HG02852 (cell line): ENCODE data around the gene DNAH10.
"Not testable (repeated sequence)": the region's sequence is repeated elsewhere in the genome, so short reads cannot be mapped to it uniquely, and the experiment has no call there.

ENCODE experiments used
- ATAC-seq: cut with Tn5 transposase; IDR thresholded peaks from one replicate; pipeline ENCODE4 v1.9.1; 2021; ENCODE audit warnings: mild to moderate bottlenecking, moderate library complexity; ENCODE audit not compliant: unreplicated experiment

Gene DNAH10

DNA sequence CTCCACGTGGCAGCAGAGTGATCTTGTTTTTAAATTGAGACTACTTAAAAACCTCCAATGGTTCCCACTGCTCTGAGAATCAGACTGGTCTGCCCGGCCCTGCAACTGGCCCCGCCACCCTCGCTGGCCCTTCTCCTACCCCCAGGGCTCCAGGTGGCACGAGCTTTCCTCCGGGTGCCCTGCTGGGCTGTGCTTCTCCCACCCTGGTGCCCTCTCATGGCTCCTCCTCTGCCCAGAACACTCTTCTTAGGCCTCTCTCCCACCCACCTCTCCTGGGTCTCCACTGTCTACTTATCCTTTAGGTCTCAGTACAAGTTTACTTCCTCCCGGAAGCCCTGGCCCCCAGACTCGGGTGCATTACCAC lies 184.0 kb downstream of the DNAH10 start:
- ATAC-seq, result no peak

DNA sequence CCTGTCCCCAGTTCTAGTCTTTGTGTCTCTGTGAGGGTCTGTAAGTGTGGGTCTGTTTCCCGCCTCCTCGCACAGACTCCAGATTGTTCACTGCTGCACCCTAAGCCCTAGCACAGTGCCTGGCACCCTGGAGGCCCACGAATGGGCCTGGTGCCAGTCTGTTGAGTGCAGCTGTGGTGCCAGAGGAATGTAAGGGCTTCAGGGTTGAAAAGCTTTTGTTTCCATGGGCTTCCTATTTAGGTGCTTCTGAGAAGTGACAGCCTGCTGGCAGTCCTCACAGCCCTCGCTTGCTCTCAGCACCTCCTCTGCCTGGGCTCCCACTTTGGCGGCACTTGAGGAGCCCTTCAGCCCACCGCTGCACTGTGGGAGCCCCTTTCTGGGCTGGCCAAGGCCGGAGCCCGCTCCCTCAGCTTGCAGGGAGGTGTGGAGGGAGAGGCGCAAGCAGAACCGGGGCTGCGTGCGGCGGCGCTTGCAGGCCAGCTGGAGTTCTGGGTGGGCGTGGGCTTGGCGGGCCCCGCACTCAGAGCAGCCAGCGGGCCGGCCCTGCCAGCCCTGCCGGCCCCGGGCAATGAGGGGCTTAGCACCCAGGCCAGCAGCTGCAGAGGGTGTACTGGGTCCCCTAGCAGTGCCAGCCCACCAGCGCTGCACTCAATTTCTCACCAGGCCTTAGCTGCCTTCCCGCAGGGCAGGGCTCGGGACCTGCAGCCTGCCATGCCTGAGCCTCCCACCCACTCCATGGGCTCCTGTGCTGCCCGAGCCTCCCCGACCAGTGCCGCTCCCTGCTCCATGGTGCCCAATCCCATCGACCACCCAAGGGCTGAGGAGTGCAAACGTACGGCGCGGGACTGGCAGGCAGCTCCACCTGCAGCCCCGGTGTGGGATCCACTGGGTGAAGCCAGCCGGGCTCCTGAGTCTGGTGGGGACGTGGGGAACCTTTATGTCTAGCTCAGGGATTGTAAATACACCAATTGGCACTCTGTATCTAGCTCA lies 184.7 kb downstream of the DNAH10 start:
- ATAC-seq, result not testable (repeated sequence)

DNA sequence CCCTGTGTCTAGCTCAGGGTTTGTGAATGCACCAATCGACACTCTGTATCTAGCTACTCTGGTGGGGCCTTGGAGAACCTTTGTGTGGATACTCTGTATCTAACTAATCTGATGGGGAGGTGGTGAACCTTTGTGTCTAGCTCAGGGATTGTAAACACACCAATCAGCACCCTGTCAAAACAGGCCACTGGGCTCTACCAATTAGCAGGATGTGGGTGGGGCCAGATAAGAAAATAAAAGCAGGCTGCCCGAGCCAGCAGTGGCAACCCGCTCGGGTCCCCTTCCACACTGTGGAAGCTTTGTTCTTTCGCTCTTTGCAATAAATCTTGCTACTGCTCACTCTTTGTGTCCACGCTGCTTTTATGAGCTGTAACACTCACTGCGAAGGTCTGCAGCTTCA lies 185.4 kb downstream of the DNAH10 start:
- ATAC-seq, result not testable (repeated sequence)

DNA sequence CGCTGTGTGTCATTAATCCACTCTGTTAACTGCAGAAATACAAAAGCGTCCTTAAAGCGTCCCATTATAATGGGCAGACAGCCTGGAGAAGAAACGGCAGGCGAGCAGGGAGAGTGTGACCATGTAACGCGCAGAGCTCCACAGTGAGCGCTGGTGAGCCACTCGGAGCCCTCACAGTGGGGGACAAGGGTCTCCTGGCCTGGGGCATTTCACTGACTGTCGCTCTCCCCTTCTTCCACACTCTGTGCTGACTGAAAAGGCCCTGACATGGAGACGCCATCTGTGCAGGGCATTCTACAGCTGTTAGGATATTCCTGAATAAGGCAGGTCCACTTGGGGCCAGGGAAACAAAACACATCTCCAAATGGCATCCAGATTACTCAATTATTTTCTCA lies 186.3 kb downstream of the DNAH10 start:
- no peak for ATAC-seq

DNA sequence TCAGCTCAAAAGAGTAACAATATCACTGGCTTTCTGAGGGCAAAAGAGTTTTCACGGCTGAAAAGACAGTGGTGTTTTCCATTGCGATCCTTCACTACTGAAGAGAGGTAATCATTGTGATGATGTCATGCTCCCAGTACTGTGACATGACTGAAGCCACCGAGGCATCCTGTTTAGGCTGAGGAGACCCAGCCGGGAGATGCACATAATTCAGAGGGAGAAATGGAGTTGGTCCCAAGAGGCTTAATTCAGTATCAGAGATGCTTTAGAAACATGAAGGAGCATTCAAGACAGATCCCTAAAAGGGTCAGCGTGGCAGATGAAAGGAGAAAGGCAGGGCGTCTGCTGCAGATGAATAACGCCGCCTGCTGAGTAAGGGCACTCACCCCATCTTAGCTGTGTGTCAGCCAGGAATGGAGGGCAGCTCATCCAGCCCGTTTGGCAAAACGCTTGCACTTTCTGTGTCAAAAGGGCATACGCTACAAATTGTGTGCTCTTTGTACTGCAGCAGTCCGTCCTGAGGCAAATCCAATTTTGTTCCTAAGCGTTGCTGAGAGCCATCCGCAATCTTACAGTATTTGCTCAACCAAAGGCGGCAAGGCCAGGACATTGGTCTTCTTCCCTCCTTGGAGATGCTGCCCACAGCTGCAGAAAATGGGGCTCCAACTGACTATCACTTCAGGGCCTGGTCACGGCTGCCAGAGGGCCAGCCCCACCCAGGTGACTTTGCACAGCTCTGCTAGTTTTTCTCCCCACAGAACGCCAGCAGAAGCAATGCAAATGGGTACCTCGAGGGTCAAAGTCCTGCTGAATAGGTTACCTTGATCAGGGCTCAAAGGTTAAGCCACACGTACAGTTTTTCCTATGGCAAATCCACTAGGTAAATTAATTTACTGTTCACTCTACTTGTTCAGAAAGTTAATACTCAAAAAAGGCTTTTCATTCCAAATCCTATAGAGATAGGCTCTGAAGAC lies 187.0 kb downstream of the DNAH10 start:
- ATAC-seq, result no peak

DNA sequence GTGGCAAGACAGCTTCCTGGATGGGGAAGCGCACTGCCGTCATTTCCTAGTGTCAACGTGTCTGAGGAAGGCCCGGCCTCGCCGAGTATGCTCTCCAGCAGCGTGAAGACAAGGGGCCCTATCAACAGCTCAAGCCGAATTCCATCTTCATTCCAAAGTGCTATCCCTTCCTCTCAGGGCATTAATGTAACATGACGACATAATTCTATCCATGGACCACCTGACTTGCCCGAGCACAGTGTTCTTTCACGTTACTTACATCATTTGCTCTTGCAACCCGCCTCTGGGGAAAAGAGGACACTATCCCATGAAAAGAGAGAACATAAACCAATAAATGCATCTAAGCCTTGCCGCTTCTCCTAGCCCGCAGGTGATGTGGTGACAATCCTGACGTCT lies 187.7 kb downstream of the DNAH10 start:
- no peak for ATAC-seq

DNA sequence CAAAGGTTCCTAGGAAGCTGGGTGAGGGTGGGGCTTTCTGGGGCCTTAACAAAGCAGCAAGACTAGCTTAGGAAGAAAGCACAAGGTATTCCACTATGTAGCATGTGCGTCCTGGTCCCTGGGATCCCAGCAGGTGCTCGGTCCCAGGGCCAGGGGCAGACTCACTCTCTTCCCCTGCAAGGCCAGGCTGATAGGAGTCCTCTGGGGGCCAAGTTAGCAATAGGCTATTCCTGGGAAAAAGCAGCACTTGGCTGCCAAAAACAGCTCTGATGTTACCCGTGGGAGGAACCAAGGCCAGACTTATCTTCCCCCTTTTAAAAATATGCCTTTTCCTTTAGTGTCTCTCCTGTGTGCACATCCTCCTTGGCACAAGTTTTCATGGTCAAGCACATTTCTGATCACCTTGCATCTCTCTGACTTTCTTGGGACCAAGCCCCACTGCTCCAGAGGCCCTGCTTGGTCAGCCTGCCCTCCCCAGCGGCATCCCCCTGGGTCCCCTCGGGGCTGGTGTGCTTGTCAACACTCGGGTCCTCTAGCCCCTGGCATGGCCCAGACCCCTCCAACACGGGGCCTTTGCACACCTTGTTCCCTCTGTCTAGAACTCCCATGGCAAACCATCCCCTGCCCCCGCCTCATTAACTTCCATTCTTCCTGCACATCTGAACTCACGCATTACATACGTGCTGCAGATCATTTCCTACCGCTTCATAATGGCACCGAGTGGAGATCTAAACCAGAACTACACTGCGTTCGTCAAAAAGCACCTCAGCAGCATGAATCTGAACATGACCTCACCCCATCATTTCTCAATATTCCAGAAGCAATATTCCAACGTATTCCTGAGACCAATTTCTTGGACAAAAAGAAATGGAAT lies 188.6 kb downstream of the DNAH10 start:
- no peak for ATAC-seq

DNA sequence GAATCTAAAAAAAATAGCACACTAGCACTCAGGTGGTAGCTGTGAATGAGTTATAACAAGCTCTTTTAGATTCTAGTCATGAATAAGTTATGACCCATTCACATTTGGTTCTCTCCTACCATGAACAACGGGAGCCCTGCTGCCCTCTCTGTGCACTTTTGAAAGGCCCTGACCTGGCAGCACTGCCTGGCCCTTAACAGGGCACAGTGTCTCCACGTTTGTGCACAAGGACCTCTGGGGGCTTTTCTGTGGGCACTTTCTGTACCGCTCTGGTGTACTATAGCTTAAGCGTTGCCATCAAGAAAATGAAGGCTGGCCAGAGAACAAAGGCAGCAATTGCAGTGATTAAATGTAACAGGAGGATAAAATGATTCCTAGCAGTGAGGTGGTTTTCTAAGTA lies 189.4 kb downstream of the DNAH10 start:
- ATAC-seq, result no peak

DNA sequence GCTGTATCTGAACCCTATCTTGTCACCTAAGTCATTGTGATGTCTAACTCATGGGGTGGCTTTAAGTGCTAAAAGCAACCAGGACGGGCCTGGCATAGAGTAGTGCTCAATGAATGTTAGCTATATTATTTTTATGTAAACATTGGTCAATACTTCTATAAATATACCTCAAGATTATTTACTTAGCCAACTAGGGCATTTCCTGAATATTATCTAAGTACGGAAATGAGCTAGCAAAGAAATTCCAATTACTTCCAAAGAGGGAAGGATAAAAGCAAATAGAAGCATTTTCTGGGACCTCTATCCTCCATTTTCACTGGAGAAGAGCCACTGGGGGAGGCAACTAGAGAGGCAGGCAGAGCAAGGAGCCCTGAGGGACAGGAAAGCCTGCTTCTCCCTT lies 189.9 kb downstream of the DNAH10 start:
- no peak for ATAC-seq

DNA sequence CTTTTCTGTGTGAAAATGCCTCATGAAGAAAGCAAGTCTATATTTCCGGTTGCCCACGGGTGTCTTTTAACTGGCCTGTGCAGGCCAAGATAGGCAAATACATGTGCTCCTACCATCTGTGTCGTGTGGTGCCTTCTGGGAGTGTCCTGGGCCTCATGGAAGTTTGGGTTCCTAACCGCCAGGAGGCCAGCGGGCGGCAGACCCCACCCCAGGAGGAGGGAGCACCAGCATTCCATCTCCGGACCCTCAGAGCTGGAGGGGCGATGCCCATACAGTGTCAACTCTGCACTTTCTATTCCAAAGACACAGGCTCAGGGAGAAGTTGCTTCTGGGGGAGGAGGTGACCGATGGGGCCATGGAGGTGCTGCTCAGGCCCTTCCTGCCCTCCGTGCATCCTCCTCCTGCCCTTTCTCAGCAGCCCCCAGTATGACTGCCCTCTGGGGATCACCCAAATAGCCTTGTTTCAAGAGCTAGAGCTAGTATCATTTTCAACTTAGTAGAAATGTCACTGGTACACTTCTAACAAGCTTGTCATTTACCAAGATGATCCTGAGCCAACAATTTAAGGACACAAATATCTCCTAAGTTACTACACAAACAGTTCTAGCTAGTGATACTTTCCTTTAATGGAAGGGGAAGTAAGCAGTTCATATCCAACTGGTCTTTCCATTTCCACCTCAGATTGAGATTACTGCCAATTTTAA lies 192.7 kb downstream of the DNAH10 start:
- no peak for ATAC-seq

DNA sequence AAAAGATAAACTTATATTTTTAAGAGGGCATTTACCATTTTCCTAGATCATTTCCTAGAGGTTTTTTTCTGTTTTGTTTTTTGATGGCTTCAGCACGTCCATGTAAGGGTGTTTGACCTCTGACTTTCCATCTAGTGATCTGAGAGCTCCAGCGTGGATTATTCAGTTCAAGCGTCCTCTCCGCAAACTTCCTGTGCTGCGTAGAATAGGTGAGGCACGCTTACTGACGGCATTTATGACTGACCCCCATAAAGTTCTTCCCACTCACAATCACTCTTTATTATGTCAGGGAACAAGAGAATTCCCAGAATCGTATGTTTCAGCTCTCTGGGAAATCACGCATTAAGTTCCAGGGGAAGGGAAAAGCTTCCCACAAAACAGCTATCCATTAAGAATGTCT lies 194.1 kb downstream of the DNAH10 start:
- no peak for ATAC-seq

DNA sequence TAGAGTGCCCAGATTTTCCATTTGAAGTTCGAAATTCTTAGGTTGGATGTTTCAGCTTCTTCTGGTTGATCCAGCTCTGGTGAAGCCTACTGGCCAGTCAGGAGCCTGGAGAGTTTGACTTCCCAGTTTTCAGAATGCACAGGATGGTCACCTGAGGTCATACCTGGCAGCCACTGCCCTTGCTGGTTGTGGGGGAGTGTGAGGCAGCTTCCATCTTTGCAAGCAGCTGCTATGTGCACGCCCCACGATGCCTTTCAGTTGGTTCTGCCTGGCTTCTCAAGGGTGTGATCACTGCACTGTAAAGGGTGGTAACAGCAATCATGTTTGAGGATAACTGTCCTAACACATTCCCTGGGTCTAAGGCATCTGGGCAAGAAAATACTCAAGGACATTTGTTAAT lies 195.1 kb downstream of the DNAH10 start:
- no peak for ATAC-seq

DNA sequence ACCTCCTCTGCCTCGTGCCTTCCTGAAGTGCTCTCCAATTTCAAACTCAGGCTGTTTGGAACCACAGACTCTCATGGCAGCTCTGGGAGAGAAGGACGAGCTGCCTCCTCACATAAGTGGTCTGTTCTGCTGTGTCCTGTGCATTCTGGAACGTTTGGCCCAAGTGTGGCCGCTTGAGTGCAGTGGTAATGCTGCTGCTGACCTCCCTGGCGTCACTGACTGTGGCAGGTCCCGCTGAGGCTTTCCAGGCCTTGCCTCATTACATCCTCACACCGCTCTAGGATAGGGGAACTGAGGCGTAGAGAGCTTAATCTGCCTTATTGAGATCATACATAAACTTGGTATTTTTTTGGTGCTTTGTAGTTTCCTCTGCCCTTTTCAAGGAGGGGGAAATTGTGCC lies 196.4 kb downstream of the DNAH10 start:
- no peak for ATAC-seq

DNA sequence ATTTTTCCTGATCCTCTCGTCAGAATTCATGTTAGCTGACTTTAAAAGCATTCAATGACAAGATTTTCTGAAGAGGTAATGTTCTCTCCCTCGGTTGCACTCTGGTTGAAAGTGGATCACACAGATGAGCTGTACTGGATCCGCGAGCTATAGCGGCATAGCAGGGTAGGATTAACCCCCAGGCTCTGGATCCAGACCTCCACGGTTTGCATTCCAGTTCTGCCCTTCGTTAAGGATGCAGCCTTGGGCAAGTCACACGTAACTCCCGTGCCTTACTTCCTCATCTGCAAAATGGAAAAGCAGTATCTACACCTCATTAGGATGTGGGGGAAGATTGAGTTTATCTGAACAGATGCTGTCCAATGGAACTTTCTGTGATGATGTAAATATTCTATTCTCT lies 196.8 kb downstream of the DNAH10 start:
- ATAC-seq, result no peak

DNA sequence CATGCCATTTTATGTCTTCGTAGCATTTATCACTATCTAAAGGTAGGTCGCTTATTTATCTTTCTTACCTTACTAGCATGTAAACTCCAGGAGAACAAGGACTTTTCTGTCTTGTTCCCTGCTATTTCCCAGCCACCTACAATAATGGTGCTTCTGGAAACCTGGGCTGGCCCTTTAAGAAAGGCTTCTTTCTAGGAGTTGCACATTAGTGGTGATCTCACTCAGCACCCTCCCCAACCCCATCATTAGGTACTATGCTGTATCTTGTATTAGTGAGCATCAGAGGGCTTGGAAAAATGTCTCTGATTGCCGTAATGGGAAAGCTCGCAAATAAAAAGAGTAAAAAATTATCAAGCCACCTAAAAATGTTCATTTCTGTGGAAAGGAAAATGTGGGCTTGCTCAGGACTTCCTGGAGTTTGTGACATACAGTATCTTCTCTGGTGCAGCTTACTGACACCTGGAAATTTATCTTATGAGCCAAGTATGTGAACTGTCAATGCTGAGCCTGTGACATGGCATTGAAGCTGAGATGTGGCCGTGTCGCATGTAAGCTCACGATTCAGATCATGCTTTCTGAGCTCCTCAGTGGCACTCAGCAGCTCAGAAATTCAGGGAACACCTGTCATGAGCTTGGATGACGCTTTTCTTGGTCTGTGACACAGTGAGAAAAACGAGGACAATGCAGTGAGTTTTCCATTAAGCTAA lies 198.1 kb downstream of the DNAH10 start:
- no peak for ATAC-seq

DNA sequence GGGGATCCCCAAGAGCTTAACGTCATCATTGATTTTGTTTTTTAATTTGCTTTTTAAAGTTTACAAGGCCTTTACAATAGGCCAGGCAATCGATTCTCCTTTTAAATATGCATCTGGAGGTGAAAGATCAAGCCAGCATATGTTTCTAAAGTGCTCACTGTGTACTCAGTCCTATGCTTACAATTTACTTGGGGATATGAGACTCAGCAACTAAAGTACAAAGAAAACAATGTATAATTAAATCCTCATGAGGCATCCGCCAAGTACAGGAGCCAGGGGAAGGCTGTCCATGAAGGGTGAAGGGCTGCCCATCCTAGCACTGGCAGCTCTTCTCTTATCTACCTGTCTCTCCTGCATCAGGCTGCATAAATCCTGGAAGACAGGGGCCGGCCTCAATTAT lies 198.8 kb downstream of the DNAH10 start:
- ATAC-seq, result no peak

DNA sequence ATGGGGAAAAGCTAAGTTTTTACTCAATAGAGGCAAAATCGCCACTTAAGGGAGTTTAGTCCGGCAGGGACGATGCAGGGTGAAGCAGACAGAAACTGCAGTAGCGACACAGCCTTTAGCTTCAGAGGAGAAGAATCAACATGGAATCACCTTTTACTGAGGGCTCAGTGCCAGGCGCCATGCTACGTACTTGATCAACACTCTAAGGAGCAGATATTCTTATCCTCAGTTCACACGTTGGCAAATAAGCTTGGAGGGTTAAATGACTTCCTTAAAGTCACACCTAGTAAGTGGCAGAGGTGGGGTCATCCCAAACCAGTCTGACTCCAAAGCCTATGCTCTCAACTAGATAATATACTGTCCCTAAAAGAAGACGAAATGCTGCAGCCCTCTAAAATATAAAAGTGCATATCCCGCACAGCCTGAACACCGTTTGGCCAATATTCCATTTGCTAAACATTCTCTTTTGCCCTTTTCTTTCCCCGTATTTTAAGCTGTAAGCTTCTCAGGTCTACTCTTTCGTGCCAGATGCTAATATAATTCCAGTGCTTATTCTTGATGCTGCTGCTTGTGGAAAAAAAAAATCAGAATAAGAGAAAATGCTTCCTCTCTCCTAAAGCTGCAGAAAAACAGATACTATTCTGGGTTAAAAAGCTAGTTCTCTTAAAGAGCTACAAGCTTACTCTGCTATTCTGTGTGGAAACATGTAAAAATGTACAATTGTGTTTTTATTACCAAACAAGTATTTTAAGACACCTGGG lies 199.7 kb downstream of the DNAH10 start:
- no peak for ATAC-seq

DNA sequence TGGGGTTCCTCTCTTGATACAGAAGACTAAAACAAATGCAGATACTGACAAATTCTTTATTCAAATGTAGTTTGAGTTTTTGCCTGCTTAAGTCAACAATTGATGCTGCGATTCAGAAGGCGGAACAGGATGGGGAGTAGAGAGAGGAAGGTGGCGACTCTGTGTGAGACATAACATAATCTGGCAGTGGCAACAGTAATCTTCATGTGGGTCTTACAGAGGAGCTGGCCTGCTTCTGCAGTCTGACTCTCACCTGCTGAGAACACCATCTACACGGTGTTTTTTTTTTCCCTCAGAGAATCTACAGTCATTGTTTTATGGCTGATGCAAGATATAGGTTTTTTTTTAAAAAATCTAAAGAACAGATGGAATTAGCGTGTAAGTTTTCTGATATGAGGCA lies 200.4 kb downstream of the DNAH10 start:
- ATAC-seq, result no peak

DNA sequence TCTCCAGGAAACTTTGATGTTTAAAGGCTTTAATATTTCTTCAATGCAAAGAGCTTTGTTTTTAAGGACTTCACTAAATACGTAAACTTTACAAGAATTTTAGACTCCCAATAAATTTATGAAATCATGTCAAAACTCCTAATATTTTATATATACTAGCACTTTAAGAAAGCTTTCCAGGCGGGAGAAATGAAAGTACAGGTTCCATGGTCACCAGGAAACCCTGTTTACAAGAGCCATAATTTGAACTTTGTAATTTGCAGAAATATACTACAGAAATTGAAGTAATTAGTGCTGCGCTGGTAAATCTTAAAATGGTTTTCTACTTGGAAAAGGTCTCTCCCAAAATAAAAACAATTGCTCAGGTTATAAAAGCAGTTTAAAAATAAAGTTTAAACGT lies 201.7 kb downstream of the DNAH10 start:
- no peak for ATAC-seq
